GM12878 (cell line): ENCODE results near the gene SCGB1C2. TPM values are rescaled to one million over a fixed set of nuclear protein-coding genes. Genes with fewer than 3 reads are reported as not detected.

Experiments
- ATAC-seq: fragments of 200-7000 bp; cut with Tn5 transposase; 3 replicates; pipeline ENCODE4 v1.9.1; 2020; ENCODE audit warnings: mild to moderate bottlenecking, moderate library complexity
- BruUV-seq: library from RNA; stranded (reverse); fragments of 400-500 nt; replicated peaks from 2 replicates; lab custom pipeline; 2021; lab: Mats Ljungman, UMichigan
- CTCF ChIA-PET: fragments of 300-600 bp; sonication (Branson Sonifier 250); formaldehyde crosslinking; extraction: SDS; loops from one replicate; lab custom pipeline; 2021; ENCODE audit warnings: inconsistent platforms; lab: Yijun Ruan, JAX
- POLR2A ChIA-PET: fragments of 350-600 bp; formaldehyde crosslinking; extraction: SDS; loops from one replicate; lab custom pipeline; 2021; ENCODE audit warnings: inconsistent platforms; lab: Charles Lee
- RAD21 ChIA-PET: fragments of 300-600 bp; sonication (Branson Sonifier 250); formaldehyde crosslinking; loops from one replicate; lab custom pipeline; 2023; ENCODE audit warnings: antibody characterized with exemption; ENCODE audit not compliant: unreplicated experiment; lab: Charles Lee
- SMC1A ChIA-PET: fragments of 300-600 bp; sonication (Branson Sonifier 250); formaldehyde crosslinking; loops from one replicate; lab custom pipeline; 2023; ENCODE audit not compliant: unreplicated experiment, uncharacterized antibody; lab: Charles Lee
- DNase-seq: peaks from one replicate; pipeline ENCODE4 v3.0.0-alpha.2; 2011; ENCODE audit warnings: low read depth, low spot score
- FAIRE-seq: peaks from 3 replicates; lab custom pipeline; 2011; peaks lifted over from hg19 to GRCh38; lab: Jason Lieb, UNC
- H2AFZ ChIP-seq: 2 replicates; pipeline ENCODE4 v1.6.0; 2011; ENCODE audit warnings: low read depth, low read length, control low read depth; ENCODE audit not compliant: control insufficient read depth
- H3K27ac ChIP-seq: 2 replicates; pipeline ENCODE4 v1.5.1; 2011; ENCODE audit warnings: control low read depth; ENCODE audit not compliant: control insufficient read depth, insufficient read depth
- H3K27me3 ChIP-seq, 2 experiments: replicated peaks in 1 of 2; 2 replicates each; pipeline versions ENCODE4 v1.6.0 to v1.6.1; 2011; ENCODE audit warnings: low read length in 1 of 2; ENCODE audit not compliant: control insufficient read depth in 2 of 2, insufficient read depth in 2 of 2
- H3K36me3 ChIP-seq, 2 experiments: 2 replicates each; pipeline ENCODE4 v1.5.1; 2011; ENCODE audit warnings: low read length in 1 of 2; ENCODE audit not compliant: control insufficient read depth in 2 of 2, insufficient read depth in 2 of 2
- H3K4me1 ChIP-seq: 2 replicates; pipeline ENCODE4 v1.6.1; 2011; ENCODE audit warnings: mild to moderate bottlenecking, low read length, moderate library complexity, mixed read lengths; ENCODE audit not compliant: control insufficient read depth, insufficient read depth
- H3K4me2 ChIP-seq: 2 replicates; pipeline ENCODE4 v1.6.0; 2011; ENCODE audit warnings: control low read depth; ENCODE audit not compliant: control insufficient read depth, insufficient read depth
- H3K4me3 ChIP-seq: fragments of 200-600 bp; sonication (generic); 2 replicates; pipeline ENCODE4 v1.5.1; 2016
- H3K79me2 ChIP-seq: 2 replicates; pipeline ENCODE4 v1.6.0; 2011; ENCODE audit warnings: low read length; ENCODE audit not compliant: control insufficient read depth, insufficient read depth
- H3K9ac ChIP-seq: 2 replicates; pipeline ENCODE4 v1.8.0; 2011; ENCODE audit warnings: low read length, control low read depth, mixed read lengths; ENCODE audit not compliant: control insufficient read depth, insufficient read depth
- H3K9me3 ChIP-seq: replicated peaks from 3 replicates; pipeline ENCODE4 v1.5.1; 2011; ENCODE audit warnings: mild to moderate bottlenecking, low read length; ENCODE audit not compliant: control insufficient read depth, insufficient read depth
- H4K20me1 ChIP-seq: 2 replicates; pipeline ENCODE4 v1.6.0; 2011; ENCODE audit not compliant: control insufficient read depth, insufficient read depth
- GABPA ChIP-seq: IDR thresholded peaks from 2 replicates; pipeline ENCODE4 v1.6.1; 2014; ENCODE audit warnings: antibody characterized with exemption, low read depth, mild to moderate bottlenecking, inconsistent platforms
- IKZF2 ChIP-seq, 2 experiments: fragments of 450-650 bp; IDR thresholded peaks; 2 replicates each; pipeline ENCODE4 v1.6.1; 2017; ENCODE audit warnings: mild to moderate bottlenecking in 2 of 2, moderate library complexity in 2 of 2
- YY1 ChIP-seq: IDR thresholded peaks from 2 replicates; pipeline ENCODE4 v1.6.1; 2011; ENCODE audit warnings: low read depth, mild to moderate bottlenecking, low read length
- ZBED1 ChIP-seq: IDR thresholded peaks from 2 replicates; pipeline ENCODE4 v1.6.1; 2016; ENCODE audit warnings: borderline replicate concordance
- ZNF622 ChIP-seq: fragments of 450-650 bp; IDR thresholded peaks from 2 replicates; pipeline ENCODE4 v1.6.1; 2017; ENCODE audit warnings: mild to moderate bottlenecking, inconsistent platforms
- WGBS: methylation state at CpG from one replicate; pipeline ENCODE4 v1.1.6; 2016; ENCODE audit warnings: low lambda C conversion rate; ENCODE audit not compliant: insufficient replicate concordance, insufficient coverage; ENCODE audit errors: missing lambda C conversion rate; 5-methylcytosine and 5-hydroxymethylcytosine counted together
- in situ Hi-C: fragments of 300-500 bp; cut with MboI; formaldehyde crosslinking; loops from 9 replicates; pipeline ENCODE4 v1.14.3; 2018; ENCODE audit warnings: mixed read lengths
- intact Hi-C: fragments of 100-400 bp; cut with micrococcal nuclease; formaldehyde crosslinking; loops from one replicate; pipeline ENCODE4 v1.14.2; 2022; ENCODE audit not compliant: unreplicated experiment
- polyA plus RNA-seq, 11 experiments: library from polyadenylated mRNA; depleted of rRNA in 4 of 11; unstranded in 6 of 11; stranded (reverse) in 5 of 11; fragments of >200 nt; fragmentation: Nextera tagmentation in 4 of 11; fragmentation: Illumina TruSeq in 1 of 11; extraction: Ambion mirVana in 4 of 11; extraction: Trizol in 1 of 11; gene quantifications; 1 replicate in 1 of 11; 2 replicates in 10 of 11; pipeline versions ENCODE4 v1.2.1 to v1.2.3, GENCODE V29; 2011 to 2016; ENCODE audit warnings: inconsistent platforms in 2 of 11, missing spikeins in 2 of 11, low read depth in 1 of 11
- total RNA-seq, 4 experiments: library from RNA; depleted of rRNA in 3 of 4; stranded (reverse); fragments of >200 nt in 3 of 4; fragmentation: Illumina TruSeq in 1 of 4; extraction: Trizol in 1 of 4; gene quantifications; 2 replicates each; pipeline versions ENCODE4 v1.2.1 to v1.2.3, GENCODE V29; 2013 to 2021

Gene SCGB1C2
- total and polyA plus RNA-seq, 10 of the 15 experiments (the other 5 are each of a cell fraction or from before 2014, with no cell fraction given): not detected

GRCh38 chr17:157901-158300, 20.5 kb downstream of the SCGB1C2 start:
- CTCF ChIA-PET: no interaction called here
- Histone ChIP-seq H3K79me2 (no peaks in the 10 kb centered on the region), H3K4me1 (no peaks in the 10 kb centered on the region), H3K9me3 (no peaks in the 10 kb centered on the region), H2AFZ (no peak overlapping the region), H4K20me1 (no peaks in the 10 kb centered on the region), H3K9ac (no peak overlapping the region), H3K4me2 (no peak overlapping the region), H3K27me3 (no peaks in the 10 kb centered on the region), H3K4me3 (no peak overlapping the region), H3K36me3 (no peaks in the 10 kb centered on the region), H3K27ac (no peak overlapping the region)
- RAD21 ChIA-PET: no interaction called here
- ATAC-seq: no peak
- POLR2A ChIA-PET: no interaction called here
- intact Hi-C loops (no loop called here), in situ Hi-C loops (no loop called here)
- TF ChIP-seq ZNF622 (no peak), GABPA (no peak), IKZF2 (IDR thresholded peaks at IDR 0.05) (no peak), ZBED1 (no peak)
- no TSS peak for BruUV-seq
- no peak for DNase-seq
- WGBS: 5% methylated on average over 4 of the region's 4 CpGs
- no peak for FAIRE-seq
- SMC1A ChIA-PET: no interaction called here

DNA sequence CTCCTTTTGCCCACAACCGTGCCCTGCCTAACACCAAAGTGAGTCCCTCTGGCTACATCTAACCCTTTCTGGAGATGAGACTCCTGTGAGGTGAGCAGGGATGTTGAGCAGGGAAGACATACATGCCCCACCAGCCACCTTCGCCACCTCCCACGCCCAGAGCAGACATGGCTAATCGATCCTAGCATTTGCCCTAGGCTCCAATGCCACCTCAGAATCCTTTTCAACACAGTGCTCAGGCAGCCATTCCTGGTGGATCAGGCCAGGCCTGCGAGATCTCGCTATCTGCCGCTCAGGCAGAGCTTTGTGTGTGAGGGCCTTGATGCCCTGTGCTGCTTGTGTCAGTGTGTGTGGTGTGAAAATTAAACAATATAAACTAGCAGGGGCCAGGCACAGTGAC, 21.0 kb downstream of the SCGB1C2 start:
- CTCF ChIA-PET: no interaction called here
- RAD21 ChIA-PET: no interaction called here

More for the DNA sequence above, 21.0 kb downstream of the SCGB1C2 start:
- DNase-seq (no peak), ATAC-seq (no peak), FAIRE-seq (no peak)
- BruUV-seq: no TSS peak
- H3K36me3 ChIP-seq: no peaks in the 10 kb centered on the region
- H3K9me3 ChIP-seq: no peaks in the 10 kb centered on the region
- H3K27ac ChIP-seq: no peak overlapping the region
- intact Hi-C loops: no loop called here
- no peaks in the 10 kb centered on the region for H4K20me1 ChIP-seq
- no peak overlapping the region for H3K4me3 ChIP-seq
- no peak overlapping the region for H3K4me2 ChIP-seq
- no peaks in the 10 kb centered on the region for H3K27me3 ChIP-seq
- no peak overlapping the region for H2AFZ ChIP-seq
- no peak overlapping the region for H3K9ac ChIP-seq
- in situ Hi-C loops: no loop called here
- no peaks in the 10 kb centered on the region for H3K4me1 ChIP-seq
- no peak for TF ChIP-seq YY1
- ChIA-PET SMC1A (no interaction called here), POLR2A (no interaction called here)
- 40% methylated on average over 7 of the region's 7 CpGs for WGBS
- no peaks in the 10 kb centered on the region for H3K79me2 ChIP-seq
